ENCODE data around the gene MMP20.

MMP20 gene

GRCh38 chr11:102552447-102553194 lies 72.5 kb downstream of the MMP20 start:
- no peak for DNase-seq

GRCh38 chr11:102552020-102552419 lies 73.1 kb downstream of the MMP20 start:
- DNase-seq = no peak

- no peak for DNase-seq
Measured at GRCh38 chr11:102551169-102551781, 73.9 kb downstream of the MMP20 start.

- DNase-seq = no peak
Measured at GRCh38 chr11:102546923-102547471, 78.1 kb downstream of the MMP20 start.

GRCh38 chr11:102546427-102546826 lies 78.7 kb downstream of the MMP20 start:
- no peak for DNase-seq

- no peak for DNase-seq
Measured at GRCh38 chr11:102545701-102546100, 79.4 kb downstream of the MMP20 start.

GRCh38 chr11:102544594-102544993 lies 80.5 kb downstream of the MMP20 start:
- no peak for DNase-seq

GRCh38 chr11:102539567-102539966 lies 85.6 kb downstream of the MMP20 start:
- DNase-seq = no peak

GRCh38 chr11:102538932-102539331 lies 86.2 kb downstream of the MMP20 start:
- no peak for DNase-seq

- DNase-seq = no peak
Measured at GRCh38 chr11:102534261-102534872, 90.8 kb downstream of the MMP20 start.

- no peak for DNase-seq
Measured at GRCh38 chr11:102530558-102530957, 94.6 kb downstream of the MMP20 start, which contains the start of gene MMP7. MMP7 (minus strand) TSS chr11:102530747; CDS start chr11:102530700, 47 bp downstream.

- DNase-seq = no peak
Measured at GRCh38 chr11:102528618-102529017, 96.5 kb downstream of the MMP20 start.

GRCh38 chr11:102527684-102528083 lies 97.4 kb downstream of the MMP20 start:
- DNase-seq = no peak

- no peak for DNase-seq
Measured at GRCh38 chr11:102527041-102527440, 98.1 kb downstream of the MMP20 start.

Data from NCI-H1092 (cell line).